ENCODE measurements around the gene RBM46.
A peak's percentile ranks its signal among the peaks of the same experiment; 100 is the strongest.

RBM46 gene

DNA sequence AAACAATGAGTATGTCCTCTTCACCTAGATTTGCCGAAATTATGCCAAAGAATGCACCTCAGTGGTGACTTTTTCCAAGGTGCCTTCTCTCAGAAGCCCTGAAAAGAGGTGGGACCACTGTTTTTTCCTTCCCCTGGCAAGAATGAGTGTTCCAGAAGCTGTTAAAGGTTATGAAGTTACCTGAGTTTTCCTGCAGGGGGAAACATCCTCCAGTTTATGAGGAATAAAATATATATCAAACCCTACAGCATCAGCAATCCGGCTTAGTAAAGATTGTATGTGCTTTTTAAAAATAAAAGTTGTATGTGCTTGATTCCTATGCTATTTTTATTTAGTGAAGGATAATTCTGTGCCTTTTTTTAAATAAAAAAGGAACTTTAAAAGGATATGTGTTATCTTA is 73.3 kb downstream of the RBM46 start:
- Histone ChIP-seq H3K9me3 (ENCODE audit: control insufficient read depth, insufficient read depth, low read length) (no peaks in the 10 kb centered on the region), H3K27ac (ENCODE audit: low read depth, low read length) (no peak overlapping the region), H3K9me2 (replicated peaks; ENCODE audit: control insufficient read depth, low read length) (no peaks in the 10 kb centered on the region), H4K20me1 (ENCODE audit: control insufficient read depth, insufficient read depth, low read depth, low read length) (no peaks in the 10 kb centered on the region), H3K4me2 (ENCODE audit: low read length) (no peak overlapping the region), H3K4me3 (ENCODE audit: low read length) (no peak overlapping the region), H3K79me2 (ENCODE audit: control insufficient read depth, low read length) (no peaks in the 10 kb centered on the region), H3K27me3 (ENCODE audit: control insufficient read depth, low read length) (no peaks in the 10 kb centered on the region), H3K4me1 (ENCODE audit: control insufficient read depth, low read length) (no peaks in the 10 kb centered on the region), H3K36me3 (ENCODE audit: control insufficient read depth, low read length) (no peaks in the 10 kb centered on the region), H3F3A (ENCODE audit: control insufficient read depth, insufficient read depth) (no peaks in the 10 kb centered on the region)
- TF ChIP-seq, protein P1, sequence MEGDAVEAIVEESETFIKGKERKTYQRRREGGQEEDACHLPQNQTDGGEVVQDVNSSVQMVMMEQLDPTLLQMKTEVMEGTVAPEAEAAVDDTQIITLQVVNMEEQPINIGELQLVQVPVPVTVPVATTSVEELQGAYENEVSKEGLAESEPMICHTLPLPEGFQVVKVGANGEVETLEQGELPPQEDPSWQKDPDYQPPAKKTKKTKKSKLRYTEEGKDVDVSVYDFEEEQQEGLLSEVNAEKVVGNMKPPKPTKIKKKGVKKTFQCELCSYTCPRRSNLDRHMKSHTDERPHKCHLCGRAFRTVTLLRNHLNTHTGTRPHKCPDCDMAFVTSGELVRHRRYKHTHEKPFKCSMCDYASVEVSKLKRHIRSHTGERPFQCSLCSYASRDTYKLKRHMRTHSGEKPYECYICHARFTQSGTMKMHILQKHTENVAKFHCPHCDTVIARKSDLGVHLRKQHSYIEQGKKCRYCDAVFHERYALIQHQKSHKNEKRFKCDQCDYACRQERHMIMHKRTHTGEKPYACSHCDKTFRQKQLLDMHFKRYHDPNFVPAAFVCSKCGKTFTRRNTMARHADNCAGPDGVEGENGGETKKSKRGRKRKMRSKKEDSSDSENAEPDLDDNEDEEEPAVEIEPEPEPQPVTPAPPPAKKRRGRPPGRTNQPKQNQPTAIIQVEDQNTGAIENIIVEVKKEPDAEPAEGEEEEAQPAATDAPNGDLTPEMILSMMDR (IDR thresholded peaks at IDR 0.05; ENCODE audit: low read depth, low read length, poor library complexity, severe bottlenecking): peak; percentile 16
- no peak for TF ChIP-seq EZH2phosphoT487 (IDR thresholded peaks at IDR 0.05; ENCODE audit: borderline replicate concordance, low read length)

DNA sequence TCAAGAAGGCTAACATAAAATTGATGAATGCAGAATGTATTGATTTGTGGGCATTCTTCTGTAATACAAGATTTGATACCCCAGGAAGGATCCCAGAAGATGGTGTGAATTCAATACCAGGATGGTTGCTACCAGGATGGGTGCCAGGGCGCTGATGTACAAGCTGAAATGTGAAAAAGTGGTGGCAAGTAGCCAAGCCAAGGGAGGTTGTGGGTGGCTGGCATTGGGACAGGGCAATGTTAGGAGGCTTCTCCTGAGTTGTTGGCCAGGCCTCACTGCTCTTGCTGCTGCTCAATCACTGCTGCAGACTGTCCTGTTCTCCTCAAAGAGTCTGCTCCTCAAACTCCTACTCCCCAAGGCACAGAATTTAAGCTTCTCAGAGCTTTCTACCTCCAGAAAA is 77.1 kb downstream of the RBM46 start:
- H3F3A ChIP-seq (ENCODE audit: control insufficient read depth, insufficient read depth): no peaks in the 10 kb centered on the region
- no peak overlapping the region for H3K4me2 ChIP-seq (ENCODE audit: low read length)
- no peaks in the 10 kb centered on the region for H3K9me2 ChIP-seq (replicated peaks; ENCODE audit: control insufficient read depth, low read length)
- H3K4me3 ChIP-seq (ENCODE audit: low read length): no peak overlapping the region
- no peak for TF ChIP-seq EZH2phosphoT487 (IDR thresholded peaks at IDR 0.05; ENCODE audit: borderline replicate concordance, low read length)
- TF ChIP-seq, protein P1 (IDR thresholded peaks at IDR 0.05; ENCODE audit: low read depth, low read length, poor library complexity, severe bottlenecking): no peak
- H3K27me3 ChIP-seq (ENCODE audit: control insufficient read depth, low read length): no peaks in the 10 kb centered on the region
- no peak overlapping the region for H3K27ac ChIP-seq (ENCODE audit: low read depth, low read length)
- no peaks in the 10 kb centered on the region for H3K79me2 ChIP-seq (ENCODE audit: control insufficient read depth, low read length)
- no peaks in the 10 kb centered on the region for H3K36me3 ChIP-seq (ENCODE audit: control insufficient read depth, low read length)
- no peaks in the 10 kb centered on the region for H4K20me1 ChIP-seq (ENCODE audit: control insufficient read depth, insufficient read depth, low read depth, low read length)
- no peaks in the 10 kb centered on the region for H3K4me1 ChIP-seq (ENCODE audit: control insufficient read depth, low read length)
- H3K9me3 ChIP-seq (ENCODE audit: control insufficient read depth, insufficient read depth, low read length): no peaks in the 10 kb centered on the region

GRCh38 chr4:154868414-154869194 is 87.5 kb downstream of the RBM46 start:
- Histone ChIP-seq H3K9me2 (replicated peaks; ENCODE audit: control insufficient read depth, low read length) (no peaks in the 10 kb centered on the region), H4K20me1 (ENCODE audit: control insufficient read depth, insufficient read depth, low read depth, low read length) (no peaks in the 10 kb centered on the region), H3K27me3 (ENCODE audit: control insufficient read depth, low read length) (no peaks in the 10 kb centered on the region), H3K79me2 (ENCODE audit: control insufficient read depth, low read length) (no peaks in the 10 kb centered on the region), H3K9me3 (ENCODE audit: control insufficient read depth, insufficient read depth, low read length) (no peaks in the 10 kb centered on the region; the same call in 1 of the 2 replicates), H3K4me1 (ENCODE audit: control insufficient read depth, low read length) (no peaks in the 10 kb centered on the region), H3K4me2 (ENCODE audit: low read length) (no peak overlapping the region), H3K4me3 (ENCODE audit: low read length) (no peak overlapping the region), H3K27ac (ENCODE audit: low read depth, low read length) (no peak overlapping the region), H3K36me3 (ENCODE audit: control insufficient read depth, low read length) (no peaks in the 10 kb centered on the region), H3F3A (ENCODE audit: control insufficient read depth, insufficient read depth) (no peaks in the 10 kb centered on the region)
- no peak for TF ChIP-seq EZH2phosphoT487 (IDR thresholded peaks at IDR 0.05; ENCODE audit: borderline replicate concordance, low read length)

DNA sequence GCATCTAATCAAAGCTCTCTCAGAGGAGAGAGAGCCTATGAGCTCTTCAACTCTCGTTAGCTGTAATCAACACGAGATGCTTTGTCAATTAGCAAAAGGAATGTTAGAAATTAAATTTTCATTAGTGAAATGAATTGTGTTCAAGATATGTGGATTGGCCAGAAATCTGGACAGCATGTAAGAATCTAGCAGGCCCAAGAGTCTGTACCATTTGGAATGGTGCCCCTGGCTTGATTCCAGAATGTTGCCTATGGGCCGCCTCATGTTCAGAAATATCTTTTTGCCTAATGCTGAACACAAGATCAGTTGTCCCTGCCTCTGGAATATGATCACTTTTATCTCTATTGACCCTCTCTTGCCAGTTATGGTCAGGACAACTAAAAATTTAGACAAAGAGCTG is 88.2 kb downstream of the RBM46 start:
- no peaks in the 10 kb centered on the region for H4K20me1 ChIP-seq (ENCODE audit: control insufficient read depth, insufficient read depth, low read depth, low read length)
- H3K4me3 ChIP-seq (ENCODE audit: low read length): no peak overlapping the region
- H3K79me2 ChIP-seq (ENCODE audit: control insufficient read depth, low read length): no peaks in the 10 kb centered on the region
- no peak overlapping the region for H3K27ac ChIP-seq (ENCODE audit: low read depth, low read length)
- H3K4me2 ChIP-seq (ENCODE audit: low read length): no peak overlapping the region
- H3F3A ChIP-seq (ENCODE audit: control insufficient read depth, insufficient read depth): no peaks in the 10 kb centered on the region
- no peaks in the 10 kb centered on the region for H3K4me1 ChIP-seq (ENCODE audit: control insufficient read depth, low read length)
- no peaks in the 10 kb centered on the region for H3K36me3 ChIP-seq (ENCODE audit: control insufficient read depth, low read length)
- TF ChIP-seq, protein P1 (IDR thresholded peaks at IDR 0.05; ENCODE audit: low read depth, low read length, poor library complexity, severe bottlenecking): no peak
- no peaks in the 10 kb centered on the region; the same call in 1 of the 2 replicates for H3K9me3 ChIP-seq (ENCODE audit: control insufficient read depth, insufficient read depth, low read length)
- no peaks in the 10 kb centered on the region for H3K27me3 ChIP-seq (ENCODE audit: control insufficient read depth, low read length)
- H3K9me2 ChIP-seq (replicated peaks; ENCODE audit: control insufficient read depth, low read length): no peaks in the 10 kb centered on the region

Measured in DOHH2 (cell line).